GM12864 (cell line): ENCODE data around the gene ZC3H7B.

Experiments
- DNase-seq: peaks from one replicate; pipeline ENCODE4 v3.0.0-alpha.2; 2011; ENCODE audit warnings: low read depth
- H3K4me3 ChIP-seq: 2 replicates; pipeline ENCODE4 v1.5.1; 2011; ENCODE audit warnings: mild to moderate bottlenecking, low read depth, low read length, control low read depth
- TF ChIP-seq, protein P1 (sequence below): IDR thresholded peaks from 2 replicates; pipeline ENCODE4 v1.5.1; 2011; ENCODE audit warnings: low read depth, mild to moderate bottlenecking, moderate library complexity, low read length, control low read depth, inconsistent platforms; ENCODE audit errors: missing control alignments

ZC3H7B gene

DNA sequence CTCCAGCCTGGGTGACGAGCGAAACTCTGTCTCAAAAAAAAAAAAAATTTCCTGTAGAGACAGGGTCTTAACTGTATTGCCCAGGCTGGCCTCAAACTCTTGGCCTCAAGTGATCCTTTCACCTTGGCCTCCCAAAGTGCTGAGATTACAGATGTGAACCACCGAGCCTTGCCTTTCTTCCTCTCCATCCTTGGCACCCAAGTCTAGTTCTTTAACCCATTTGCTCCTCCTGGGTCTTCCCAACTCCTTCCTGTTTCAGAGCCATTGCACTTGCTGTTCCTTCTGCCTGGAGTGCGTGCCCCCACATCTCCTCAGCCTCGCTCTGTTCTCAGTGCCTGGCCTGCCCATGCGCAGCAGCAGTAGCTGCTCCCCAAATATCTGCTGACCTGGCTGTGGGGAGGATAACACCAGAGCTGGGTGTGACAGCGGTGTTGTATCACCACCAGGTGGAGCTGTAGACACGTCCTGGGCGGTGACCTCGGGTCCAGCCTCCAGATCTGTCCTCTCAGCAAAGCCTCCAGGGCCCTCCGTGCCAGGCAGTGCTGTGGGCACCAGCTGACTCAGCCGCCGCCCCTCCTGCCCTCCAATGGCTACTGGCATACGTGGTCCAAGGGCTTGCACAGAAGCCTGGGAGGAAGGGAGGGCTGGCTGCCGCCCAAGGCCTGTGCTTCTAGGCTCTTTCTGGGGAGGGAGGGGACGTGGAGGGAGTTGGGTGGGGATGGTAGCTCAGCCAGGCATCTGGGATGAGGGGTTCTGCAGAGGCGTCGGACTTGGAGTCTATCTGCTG is 102.4 kb downstream of the ZC3H7B start:
- TF ChIP-seq, protein P1, sequence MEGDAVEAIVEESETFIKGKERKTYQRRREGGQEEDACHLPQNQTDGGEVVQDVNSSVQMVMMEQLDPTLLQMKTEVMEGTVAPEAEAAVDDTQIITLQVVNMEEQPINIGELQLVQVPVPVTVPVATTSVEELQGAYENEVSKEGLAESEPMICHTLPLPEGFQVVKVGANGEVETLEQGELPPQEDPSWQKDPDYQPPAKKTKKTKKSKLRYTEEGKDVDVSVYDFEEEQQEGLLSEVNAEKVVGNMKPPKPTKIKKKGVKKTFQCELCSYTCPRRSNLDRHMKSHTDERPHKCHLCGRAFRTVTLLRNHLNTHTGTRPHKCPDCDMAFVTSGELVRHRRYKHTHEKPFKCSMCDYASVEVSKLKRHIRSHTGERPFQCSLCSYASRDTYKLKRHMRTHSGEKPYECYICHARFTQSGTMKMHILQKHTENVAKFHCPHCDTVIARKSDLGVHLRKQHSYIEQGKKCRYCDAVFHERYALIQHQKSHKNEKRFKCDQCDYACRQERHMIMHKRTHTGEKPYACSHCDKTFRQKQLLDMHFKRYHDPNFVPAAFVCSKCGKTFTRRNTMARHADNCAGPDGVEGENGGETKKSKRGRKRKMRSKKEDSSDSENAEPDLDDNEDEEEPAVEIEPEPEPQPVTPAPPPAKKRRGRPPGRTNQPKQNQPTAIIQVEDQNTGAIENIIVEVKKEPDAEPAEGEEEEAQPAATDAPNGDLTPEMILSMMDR: peak; percentile 97
- H3K4me3 ChIP-seq: no peak overlapping the region
- DNase-seq: peak; percentile 67

DNA sequence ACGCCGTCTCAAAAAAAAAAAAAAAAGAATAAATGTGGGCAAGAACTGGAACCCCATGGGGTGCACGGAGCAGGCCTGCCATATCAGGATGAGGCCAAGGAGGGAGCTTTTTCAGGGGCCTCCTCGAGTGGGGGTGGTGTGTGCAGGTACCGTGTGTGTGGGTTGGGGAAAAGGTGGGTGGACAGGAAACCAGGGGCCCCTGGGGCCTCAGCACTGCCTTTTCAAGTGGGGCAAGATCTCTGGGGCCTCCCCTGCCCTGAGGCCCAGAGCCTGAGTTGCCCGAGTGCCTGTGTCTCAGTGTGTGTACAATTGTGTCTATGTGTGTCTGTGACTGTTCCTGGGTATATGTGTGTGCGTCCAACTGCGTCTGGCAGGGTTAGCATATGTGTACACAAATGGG is 104.3 kb downstream of the ZC3H7B start:
- TF ChIP-seq, protein P1: no peak
- H3K4me3 ChIP-seq: no peak overlapping the region
- no peak for DNase-seq

DNA sequence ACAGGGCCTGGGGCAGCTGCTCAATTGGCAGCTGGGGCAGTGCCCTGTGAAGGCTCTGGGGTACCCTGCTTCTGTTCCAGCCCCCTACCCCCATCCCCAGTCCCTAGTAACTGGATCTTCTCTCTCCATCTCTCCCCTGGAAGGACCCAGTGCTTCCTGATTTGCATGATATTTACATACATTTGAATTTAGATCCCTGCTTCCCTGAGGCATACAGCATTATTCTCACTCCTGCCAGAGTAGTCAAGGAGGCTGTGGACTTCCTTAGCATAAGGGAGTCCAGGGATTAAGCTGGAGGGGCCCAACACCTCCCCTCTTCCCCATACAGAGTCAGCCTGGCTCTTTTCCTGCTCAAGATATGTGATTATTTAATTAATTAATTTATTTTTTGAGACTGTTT is 105.1 kb downstream of the ZC3H7B start:
- no peak overlapping the region for H3K4me3 ChIP-seq
- no peak for DNase-seq
- TF ChIP-seq, protein P1: no peak

DNA sequence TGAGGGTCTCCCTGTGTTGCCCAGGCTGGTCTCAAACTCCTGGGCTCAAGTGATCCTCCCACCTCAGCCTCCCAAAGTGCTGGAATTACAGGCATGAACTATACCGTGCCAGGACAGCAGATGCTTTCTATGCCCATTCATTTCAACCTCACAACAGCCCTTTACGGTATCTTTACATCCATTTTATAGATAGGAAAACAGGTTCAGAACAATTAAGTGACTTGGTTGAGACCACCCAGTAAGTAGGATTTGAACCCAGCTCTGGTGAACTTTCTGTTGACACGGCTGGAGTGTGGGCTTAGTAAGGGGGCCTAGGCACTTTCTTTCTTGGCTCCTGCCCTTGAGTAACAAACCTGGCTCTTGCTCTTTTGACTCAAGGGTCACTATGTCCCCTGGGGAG is 106.1 kb downstream of the ZC3H7B start:
- H3K4me3 ChIP-seq: no peak overlapping the region
- DNase-seq: no peak
- TF ChIP-seq, protein P1: no peak

DNA sequence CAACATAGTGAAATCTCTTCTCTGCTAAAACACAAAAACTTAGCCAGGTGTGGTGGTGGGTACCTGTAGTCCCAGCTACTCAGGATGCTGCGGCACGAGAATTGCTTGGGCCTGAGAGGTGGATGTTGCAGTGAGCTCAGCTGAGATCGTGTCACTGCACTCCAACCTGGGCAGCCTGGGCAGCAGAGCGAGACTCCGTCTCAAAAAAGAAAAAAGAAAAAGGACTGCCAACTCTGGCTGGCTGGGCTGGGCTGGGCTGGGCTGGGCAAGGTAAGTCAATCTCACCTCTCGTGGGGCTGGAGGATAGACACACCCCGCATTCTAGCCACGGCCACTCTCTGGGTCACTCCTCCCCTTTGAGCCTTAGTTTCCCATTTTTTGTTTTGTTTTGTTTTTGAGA is 107.3 kb downstream of the ZC3H7B start:
- no peak for DNase-seq
- TF ChIP-seq, protein P1: no peak
- no peak overlapping the region for H3K4me3 ChIP-seq
